ENCODE measurements around the gene LRRC15. TPM values are rescaled to one million over a fixed set of nuclear protein-coding genes. Genes with fewer than 3 reads are reported as not detected.
A peak's percentile ranks its signal among the peaks of the same experiment; 100 is the strongest.

LRRC15 gene
- total and polyA plus RNA-seq, 8 donors, result 0.02 to 0.25 (median 0.08) TPM; not detected in 1

DNA sequence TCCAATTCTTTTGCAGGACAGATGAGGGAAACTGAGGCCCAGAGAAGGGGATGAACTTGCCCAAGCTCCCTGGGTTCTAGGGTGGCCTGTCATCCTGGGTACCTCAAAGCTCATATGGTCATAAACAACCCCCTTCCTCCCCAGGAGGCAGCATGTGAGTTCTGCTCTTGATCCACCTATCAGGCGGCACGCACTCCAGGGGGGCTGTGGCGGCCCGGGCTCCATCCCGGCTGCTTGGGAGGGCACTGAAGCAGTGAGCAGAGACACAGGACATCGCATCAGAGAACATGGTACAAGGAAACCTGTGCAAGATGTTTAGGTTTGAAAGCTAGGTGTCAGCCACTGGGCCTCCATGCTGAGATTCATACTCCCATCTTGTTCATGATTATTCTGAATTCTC is 52.6 kb downstream of the LRRC15 start:
- Histone ChIP-seq H3K27ac (no peak overlapping the region), H3K9me3 (no peaks in the 10 kb centered on the region), H3K4me1 (peaks cover 9 to 13% (median 9%) of the 10 kb centered on the region in 3 donors), H3K4me3 (no peak overlapping the region), H3K27me3 (peaks cover 0 to 8% (median 0%) of the 10 kb centered on the region in 4 donors), H3K36me3 (no peaks in the 10 kb centered on the region)
- DNase-seq, result peak in 1 of 6 donors; percentile 33
- whole genome bisulfite sequencing, 2 donors, result 70 to 77% methylated on average over 6 of the region's 6 CpGs
- no peak for FAIRE-seq
- ATAC-seq, result no peak
- TF ChIP-seq, protein P1, sequence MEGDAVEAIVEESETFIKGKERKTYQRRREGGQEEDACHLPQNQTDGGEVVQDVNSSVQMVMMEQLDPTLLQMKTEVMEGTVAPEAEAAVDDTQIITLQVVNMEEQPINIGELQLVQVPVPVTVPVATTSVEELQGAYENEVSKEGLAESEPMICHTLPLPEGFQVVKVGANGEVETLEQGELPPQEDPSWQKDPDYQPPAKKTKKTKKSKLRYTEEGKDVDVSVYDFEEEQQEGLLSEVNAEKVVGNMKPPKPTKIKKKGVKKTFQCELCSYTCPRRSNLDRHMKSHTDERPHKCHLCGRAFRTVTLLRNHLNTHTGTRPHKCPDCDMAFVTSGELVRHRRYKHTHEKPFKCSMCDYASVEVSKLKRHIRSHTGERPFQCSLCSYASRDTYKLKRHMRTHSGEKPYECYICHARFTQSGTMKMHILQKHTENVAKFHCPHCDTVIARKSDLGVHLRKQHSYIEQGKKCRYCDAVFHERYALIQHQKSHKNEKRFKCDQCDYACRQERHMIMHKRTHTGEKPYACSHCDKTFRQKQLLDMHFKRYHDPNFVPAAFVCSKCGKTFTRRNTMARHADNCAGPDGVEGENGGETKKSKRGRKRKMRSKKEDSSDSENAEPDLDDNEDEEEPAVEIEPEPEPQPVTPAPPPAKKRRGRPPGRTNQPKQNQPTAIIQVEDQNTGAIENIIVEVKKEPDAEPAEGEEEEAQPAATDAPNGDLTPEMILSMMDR (IDR thresholded peaks at IDR 0.05), result no peak
- intact Hi-C loops (cut with DNase I), result loop anchor here in 2 of 3 donors (5.0 to 10.0 kb wide), 5 partner anchors 172 to 652 kb away; no protein-coding TSS in a partner anchor

DNA sequence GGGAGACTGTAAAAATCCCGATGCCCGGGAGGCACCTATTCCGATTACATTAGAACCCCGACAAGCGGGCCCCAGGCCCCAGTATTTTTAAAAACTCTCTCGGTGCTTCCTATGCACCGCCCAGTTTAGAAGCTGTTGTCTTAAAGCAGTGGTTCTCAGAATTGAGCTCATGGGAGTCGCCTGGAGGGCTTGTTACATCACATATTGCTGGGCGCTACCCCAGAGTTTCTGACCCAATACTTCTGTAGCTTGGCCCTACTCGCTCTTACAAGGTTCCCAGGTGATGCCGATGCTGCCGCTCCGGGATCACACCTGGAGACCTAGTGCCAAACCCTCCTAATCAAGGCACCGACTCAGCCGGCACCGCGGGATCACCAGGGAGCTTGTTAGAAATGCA is 53.6 kb downstream of the LRRC15 start:
- no peaks in the 10 kb centered on the region for H3K9me3 ChIP-seq
- peak overlapping the region in 2 of 4 donors; percentile 44 to 57 for H3K4me3 ChIP-seq
- no peaks in the 10 kb centered on the region for H3K36me3 ChIP-seq
- H3K4me1 ChIP-seq, result peaks cover 9 to 10% (median 9%) of the 10 kb centered on the region in 3 donors
- intact Hi-C loops (cut with DNase I), result loop anchor here in 2 of 3 donors (5.0 to 10.0 kb wide), 5 partner anchors 171 to 651 kb away; no protein-coding TSS in a partner anchor
- H3K27ac ChIP-seq, result no peak overlapping the region
- peak; percentile 6 to 19 (median 14) for ATAC-seq
- 26 to 32% methylated on average over 17 of the region's 17 CpGs for WGBS, 2 donors
- FAIRE-seq, result no peak
- TF ChIP-seq, protein P1 (IDR thresholded peaks at IDR 0.05), result peak in 1 of 4 donors; percentile 26
- DNase-seq, result peak in 1 of 6 donors; percentile 47
- H3K27me3 ChIP-seq, result peaks cover 0 to 8% (median 0%) of the 10 kb centered on the region in 4 donors

DNA sequence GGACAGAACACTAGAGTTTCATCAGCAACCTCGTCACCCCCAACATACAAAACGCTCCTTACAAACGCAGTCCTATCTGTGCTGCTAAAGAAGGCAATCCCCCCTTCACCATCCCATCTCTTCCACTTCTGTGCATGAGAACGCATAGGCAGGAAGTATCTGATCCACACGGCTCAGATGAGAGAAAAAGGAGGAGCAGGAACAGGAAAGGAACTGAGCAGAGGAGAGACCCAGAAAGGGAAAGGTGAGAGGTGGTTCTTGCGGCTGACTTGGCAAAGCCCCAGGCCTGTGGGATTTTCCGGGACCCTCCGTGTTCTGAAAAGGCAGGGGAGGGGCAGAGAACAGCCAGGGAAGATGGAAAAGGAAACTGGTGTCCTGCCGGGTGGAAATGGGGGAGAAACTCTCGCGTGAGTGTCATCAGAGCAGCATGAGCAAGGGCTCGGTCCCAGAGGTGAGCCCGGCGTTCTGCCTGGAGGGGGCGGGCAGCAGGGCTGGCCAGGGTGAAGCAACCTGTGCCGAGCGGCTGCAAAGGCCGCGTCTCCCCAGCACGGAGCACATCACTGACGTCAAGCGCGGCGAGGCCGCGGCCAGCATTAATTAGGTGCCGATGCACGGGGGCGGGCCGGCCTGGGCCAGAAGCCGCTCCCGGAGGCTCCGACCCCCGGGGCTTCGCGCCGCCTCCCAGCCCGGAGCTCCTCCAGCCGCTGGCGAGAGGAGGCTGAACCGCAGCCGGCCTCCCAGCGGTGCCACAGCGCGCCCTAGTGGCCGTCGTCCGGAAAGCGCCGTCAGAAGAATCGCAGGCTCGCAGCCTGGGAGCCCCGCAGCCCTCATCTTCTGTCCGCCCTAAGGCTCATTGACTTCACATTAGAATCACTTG is 54.2 kb downstream of the LRRC15 start:
- Histone ChIP-seq H3K4me3 (peak overlapping the region; percentile 20 to 57 (median 38)), H3K27me3 (peaks cover 0 to 8% (median 0%) of the 10 kb centered on the region in 4 donors), H3K9me3 (no peaks in the 10 kb centered on the region), H3K36me3 (no peaks in the 10 kb centered on the region), H3K4me1 (peaks cover 3 to 5% (median 4%) of the 10 kb centered on the region in 3 donors), H3K27ac (peak overlapping the region in 2 of 4 donors; percentile 30 to 34)
- no peak for FAIRE-seq
- WGBS, 2 donors, result 3 to 4% methylated on average over 54 of the region's 54 CpGs
- TF ChIP-seq, protein P1 (IDR thresholded peaks at IDR 0.05), result peak; percentile 80 to 97 (median 93)
- peak; percentile 84 to 92 (median 90) for ATAC-seq
- intact Hi-C loops (cut with DNase I), result loop anchor here in 2 of 3 donors (5.0 to 10.0 kb wide), 5 partner anchors 171 to 651 kb away; no protein-coding TSS in a partner anchor
- DNase-seq, result peak; percentile 69 to 98 (median 88)

DNA sequence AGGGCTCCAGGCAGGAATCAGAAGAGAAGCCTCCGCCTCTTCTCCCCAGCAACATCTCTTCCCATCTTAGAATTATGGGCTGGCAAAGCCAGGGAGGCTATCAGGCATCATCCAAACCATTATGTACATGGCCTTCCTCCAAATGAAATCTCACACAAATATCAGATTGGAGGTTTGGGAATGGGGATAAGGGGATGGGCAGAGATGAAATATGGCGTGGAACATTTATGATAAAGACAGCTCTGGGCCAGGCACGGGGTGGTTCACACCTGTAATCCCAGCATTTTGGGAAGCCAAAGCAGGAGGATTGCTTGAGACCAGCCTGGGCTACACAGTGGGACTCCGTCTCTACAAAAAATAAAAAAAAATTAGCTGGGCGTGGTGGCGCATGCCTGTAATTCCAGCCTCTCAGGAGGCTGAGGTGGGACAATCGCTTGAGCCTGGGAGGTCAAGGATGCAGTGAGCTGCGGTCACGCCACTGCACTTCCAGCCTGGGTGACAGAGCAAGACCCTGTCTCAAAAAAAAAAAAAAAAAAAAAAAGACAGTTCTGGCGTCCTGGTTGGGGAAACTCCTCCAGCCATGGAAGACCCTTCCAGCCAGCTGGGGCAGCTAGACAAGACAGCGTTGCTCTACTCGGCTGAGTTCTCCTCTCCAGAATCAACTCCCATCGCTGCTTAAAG is 55.0 kb downstream of the LRRC15 start:
- ATAC-seq (no peak), FAIRE-seq (no peak), DNase-seq (peak in 2 of 6 donors; percentile 23 to 45)
- no peaks in the 10 kb centered on the region for H3K36me3 ChIP-seq
- H3K4me1 ChIP-seq, result no peaks in the 10 kb centered on the region
- no peak overlapping the region for H3K27ac ChIP-seq
- TF ChIP-seq, protein P1 (IDR thresholded peaks at IDR 0.05), result no peak
- intact Hi-C loops (cut with DNase I), result loop anchor here in 2 of 3 donors (5.0 to 10.0 kb wide), 6 partner anchors 170 to 650 kb away; partner anchors contain the start of gene HES1 (in 1 of the 2)
- no peaks in the 10 kb centered on the region for H3K9me3 ChIP-seq
- no peak overlapping the region for H3K4me3 ChIP-seq
- peaks cover 0 to 8% (median 0%) of the 10 kb centered on the region in 4 donors for H3K27me3 ChIP-seq
- 74 to 84% methylated on average over 13 of the region's 13 CpGs for WGBS, 2 donors

All from pancreas (tissue), 10 donors.